ENCODE data around the gene AHCTF1.

AHCTF1 gene

DNA sequence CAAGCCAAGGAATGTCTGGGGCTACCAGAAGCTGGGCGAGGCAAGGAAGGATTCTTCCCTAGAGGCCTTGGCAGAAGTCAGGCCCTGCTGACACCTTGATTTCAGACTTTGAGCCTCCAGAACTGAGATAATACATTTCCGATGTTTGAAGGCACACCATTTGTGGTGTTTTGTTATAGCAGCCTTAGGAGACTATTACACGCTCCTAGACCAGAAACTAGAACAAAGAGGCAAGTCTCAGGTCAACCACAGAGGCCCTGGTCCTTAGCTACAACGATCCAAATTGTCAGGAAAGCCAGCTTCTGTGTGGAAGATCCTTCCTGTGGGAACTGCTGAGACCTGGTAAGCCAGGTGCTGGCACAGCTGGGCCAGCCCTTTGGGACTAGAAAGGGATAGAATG is 19.7 kb upstream of the AHCTF1 start:
- Histone ChIP-seq H3K4me1 (ENCODE audit: control insufficient read depth, insufficient read depth, low read length, poor library complexity, severe bottlenecking) (peaks cover 9% of the 10 kb centered on the region), H3K9me3 (ENCODE audit: control insufficient read depth, low read length) (no peaks in the 10 kb centered on the region), H3K36me3 (ENCODE audit: control insufficient read depth, insufficient read depth, low read length) (no peaks in the 10 kb centered on the region), H3K27ac (ENCODE audit: low read depth, low read length, severe bottlenecking) (no peak overlapping the region), H3K4me3 (ENCODE audit: extremely low read depth, insufficient read depth, low read length, poor library complexity, severe bottlenecking) (no peak overlapping the region)
- 91 to 96% methylated on average over 4 of the region's 4 CpGs for WGBS, 2 experiments (ENCODE audit: insufficient coverage in 2 of 2)

DNA sequence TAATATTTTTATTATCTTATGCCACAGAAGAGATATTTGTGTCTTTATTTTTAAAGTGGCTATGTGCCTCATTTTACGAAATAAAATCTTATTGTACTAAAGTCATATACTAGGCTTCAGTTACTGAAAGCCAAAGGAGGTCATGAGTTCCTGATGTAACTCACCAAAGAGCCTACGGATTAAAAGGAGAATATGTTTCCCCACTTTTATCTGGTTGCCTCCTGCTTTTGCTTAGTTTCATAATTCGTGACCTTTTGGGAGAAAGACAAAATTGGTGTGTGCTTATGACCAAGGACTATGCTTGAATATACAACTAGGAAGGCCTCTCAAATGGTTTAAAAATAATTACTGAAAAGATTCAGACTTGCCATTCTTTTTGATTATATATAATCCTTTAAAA is 18.2 kb upstream of the AHCTF1 start:
- Histone ChIP-seq H3K27ac (ENCODE audit: low read depth, low read length, severe bottlenecking) (no peak overlapping the region), H3K9me3 (ENCODE audit: control insufficient read depth, low read length) (no peaks in the 10 kb centered on the region), H3K4me3 (ENCODE audit: extremely low read depth, insufficient read depth, low read length, poor library complexity, severe bottlenecking) (no peak overlapping the region), H3K4me1 (ENCODE audit: control insufficient read depth, insufficient read depth, low read length, poor library complexity, severe bottlenecking) (peaks cover 9% of the 10 kb centered on the region), H3K36me3 (ENCODE audit: control insufficient read depth, insufficient read depth, low read length) (no peaks in the 10 kb centered on the region)
- 78% methylated on average over 1 of the region's 3 CpGs; no CpG with 5 or more reads in 1 of the 2 experiments for WGBS, 2 experiments (ENCODE audit: insufficient coverage in 2 of 2)

DNA sequence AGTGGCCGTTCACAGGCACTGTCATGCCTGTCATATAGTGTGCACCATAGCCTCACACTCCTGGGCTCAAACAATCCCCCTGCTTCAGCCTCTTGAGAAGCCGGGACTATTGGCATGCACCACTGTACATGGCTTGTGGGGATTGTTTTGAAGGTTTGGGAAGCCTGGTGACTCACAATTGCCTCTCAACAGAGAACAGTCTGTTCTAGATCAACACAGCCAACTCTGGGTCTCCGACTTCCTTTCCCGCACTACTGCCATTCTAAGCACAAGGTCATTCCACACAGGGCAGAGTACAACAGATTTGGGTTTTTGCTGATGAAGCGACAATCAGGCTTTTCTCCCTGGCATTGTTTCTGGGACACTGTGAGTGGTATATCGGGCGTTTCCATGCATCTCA is 15.5 kb upstream of the AHCTF1 start:
- no peaks in the 10 kb centered on the region for H3K9me3 ChIP-seq (ENCODE audit: control insufficient read depth, low read length)
- H3K4me3 ChIP-seq (ENCODE audit: extremely low read depth, insufficient read depth, low read length, poor library complexity, severe bottlenecking), result no peak overlapping the region
- H3K4me1 ChIP-seq (ENCODE audit: control insufficient read depth, insufficient read depth, low read length, poor library complexity, severe bottlenecking), result peaks cover 9% of the 10 kb centered on the region
- H3K36me3 ChIP-seq (ENCODE audit: control insufficient read depth, insufficient read depth, low read length), result peaks cover 4% of the 10 kb centered on the region
- WGBS, 2 experiments (ENCODE audit: insufficient coverage in 2 of 2), result 84 to 95% methylated on average over 4 to 6 of the region's 7 CpGs
- peak overlapping the region; percentile 86 for H3K27ac ChIP-seq (ENCODE audit: low read depth, low read length, severe bottlenecking)

GRCh38 chr1:246946366-246946765 is 14.6 kb upstream of the AHCTF1 start:
- H3K27ac ChIP-seq (ENCODE audit: low read depth, low read length, severe bottlenecking), result peak overlapping the region; percentile 41
- 93 to 100% methylated on average over 4 to 5 of the region's 6 CpGs for WGBS, 2 experiments (ENCODE audit: insufficient coverage in 2 of 2)

GRCh38 chr1:246934765-246935164 is 3.0 kb upstream of the AHCTF1 start:
- 70 to 100% methylated on average over 1 of the region's 1 CpG for WGBS, 2 experiments (ENCODE audit: insufficient coverage in 2 of 2)
- H3K4me1 ChIP-seq (ENCODE audit: control insufficient read depth, insufficient read depth, low read length, poor library complexity, severe bottlenecking), result no peaks in the 10 kb centered on the region
- H3K36me3 ChIP-seq (ENCODE audit: control insufficient read depth, insufficient read depth, low read length), result peaks cover 6% of the 10 kb centered on the region
- no peaks in the 10 kb centered on the region for H3K9me3 ChIP-seq (ENCODE audit: control insufficient read depth, low read length)
- no peak overlapping the region for H3K4me3 ChIP-seq (ENCODE audit: extremely low read depth, insufficient read depth, low read length, poor library complexity, severe bottlenecking)
- no peak overlapping the region for H3K27ac ChIP-seq (ENCODE audit: low read depth, low read length, severe bottlenecking)

More at GRCh38 chr1:246946366-246946765, 14.6 kb upstream of the AHCTF1 start:
- H3K9me3 ChIP-seq (ENCODE audit: control insufficient read depth, low read length), result no peaks in the 10 kb centered on the region
- H3K36me3 ChIP-seq (ENCODE audit: control insufficient read depth, insufficient read depth, low read length), result peaks cover 4% of the 10 kb centered on the region
- peaks cover 9% of the 10 kb centered on the region for H3K4me1 ChIP-seq (ENCODE audit: control insufficient read depth, insufficient read depth, low read length, poor library complexity, severe bottlenecking)
- H3K4me3 ChIP-seq (ENCODE audit: extremely low read depth, insufficient read depth, low read length, poor library complexity, severe bottlenecking), result no peak overlapping the region

- 83 to 100% methylated on average over 1 of the region's 2 CpGs for WGBS, 2 experiments (ENCODE audit: insufficient coverage in 2 of 2)
- peaks cover 8% of the 10 kb centered on the region for H3K36me3 ChIP-seq (ENCODE audit: control insufficient read depth, insufficient read depth, low read length)
- no peak overlapping the region for H3K27ac ChIP-seq (ENCODE audit: low read depth, low read length, severe bottlenecking)
Measured at GRCh38 chr1:246933893-246934292, 2.1 kb upstream of the AHCTF1 start.

GRCh38 chr1:246932366-246932700 is 585 bp upstream of the AHCTF1 start:
- peaks cover 22% of the 10 kb centered on the region for H3K36me3 ChIP-seq (ENCODE audit: control insufficient read depth, insufficient read depth, low read length)
- peak overlapping the region; percentile 86 for H3K4me3 ChIP-seq (ENCODE audit: extremely low read depth, insufficient read depth, low read length, poor library complexity, severe bottlenecking)
- H3K9me3 ChIP-seq (ENCODE audit: control insufficient read depth, low read length), result no peaks in the 10 kb centered on the region
- no peaks in the 10 kb centered on the region for H3K4me1 ChIP-seq (ENCODE audit: control insufficient read depth, insufficient read depth, low read length, poor library complexity, severe bottlenecking)
- WGBS, 2 experiments (ENCODE audit: insufficient coverage in 2 of 2), result 41 to 43% methylated on average over 7 of the region's 8 CpGs
- peak overlapping the region; percentile 95 for H3K27ac ChIP-seq (ENCODE audit: low read depth, low read length, severe bottlenecking)

More at GRCh38 chr1:246933893-246934292, 2.1 kb upstream of the AHCTF1 start:
- H3K4me3 ChIP-seq (ENCODE audit: extremely low read depth, insufficient read depth, low read length, poor library complexity, severe bottlenecking), result no peak overlapping the region
- no peaks in the 10 kb centered on the region for H3K9me3 ChIP-seq (ENCODE audit: control insufficient read depth, low read length)
- H3K4me1 ChIP-seq (ENCODE audit: control insufficient read depth, insufficient read depth, low read length, poor library complexity, severe bottlenecking), result no peaks in the 10 kb centered on the region

- Histone ChIP-seq H3K4me1 (ENCODE audit: control insufficient read depth, insufficient read depth, low read length, poor library complexity, severe bottlenecking) (no peaks in the 10 kb centered on the region), H3K36me3 (ENCODE audit: control insufficient read depth, insufficient read depth, low read length) (peaks cover 36% of the 10 kb centered on the region), H3K4me3 (ENCODE audit: extremely low read depth, insufficient read depth, low read length, poor library complexity, severe bottlenecking) (peak overlapping the region; percentile 86), H3K27ac (ENCODE audit: low read depth, low read length, severe bottlenecking) (peak overlapping the region; percentile 95), H3K9me3 (ENCODE audit: control insufficient read depth, low read length) (no peaks in the 10 kb centered on the region)
- 0 to 4% methylated on average over 12 to 51 of the region's 76 CpGs for whole genome bisulfite sequencing, 2 experiments (ENCODE audit: insufficient coverage in 2 of 2)
Measured at GRCh38 chr1:246930830-246931548, 759 bp downstream of the AHCTF1 start.

- WGBS, 2 experiments (ENCODE audit: insufficient coverage in 2 of 2), result 90 to 98% methylated on average over 2 to 5 of the region's 6 CpGs
- Histone ChIP-seq H3K36me3 (ENCODE audit: control insufficient read depth, insufficient read depth, low read length) (peaks cover 61% of the 10 kb centered on the region), H3K27ac (ENCODE audit: low read depth, low read length, severe bottlenecking) (no peak overlapping the region), H3K4me1 (ENCODE audit: control insufficient read depth, insufficient read depth, low read length, poor library complexity, severe bottlenecking) (peaks cover 4% of the 10 kb centered on the region), H3K4me3 (ENCODE audit: extremely low read depth, insufficient read depth, low read length, poor library complexity, severe bottlenecking) (no peak overlapping the region), H3K9me3 (ENCODE audit: control insufficient read depth, low read length) (no peaks in the 10 kb centered on the region)
Measured at GRCh38 chr1:246925997-246926626, 5.6 kb downstream of the AHCTF1 start.

DNA sequence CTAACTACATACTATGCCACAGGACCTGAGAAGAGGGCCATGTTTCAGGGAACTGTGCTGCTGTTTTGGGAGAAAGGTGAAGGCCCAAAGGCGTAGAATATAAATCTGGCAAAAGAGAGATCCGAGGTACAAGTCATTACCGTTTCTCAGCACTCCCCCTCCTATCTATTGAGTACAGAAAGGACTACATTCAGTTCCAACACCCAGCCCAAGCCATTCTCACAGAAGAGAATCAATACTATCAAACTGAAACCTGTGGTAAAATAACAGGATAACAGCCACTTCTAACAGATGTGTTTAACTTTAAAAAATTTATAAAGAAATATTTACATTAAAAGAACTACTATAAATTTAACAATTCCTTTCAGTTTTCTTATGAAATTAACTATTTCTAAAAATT is 7.8 kb downstream of the AHCTF1 start:
- 90 to 100% methylated on average over 2 to 3 of the region's 3 CpGs for WGBS, 2 experiments (ENCODE audit: insufficient coverage in 2 of 2)

GRCh38 chr1:246923482-246923881 is 8.3 kb downstream of the AHCTF1 start:
- no peaks in the 10 kb centered on the region for H3K9me3 ChIP-seq (ENCODE audit: control insufficient read depth, low read length)
- no peak overlapping the region for H3K4me3 ChIP-seq (ENCODE audit: extremely low read depth, insufficient read depth, low read length, poor library complexity, severe bottlenecking)
- H3K4me1 ChIP-seq (ENCODE audit: control insufficient read depth, insufficient read depth, low read length, poor library complexity, severe bottlenecking), result peaks cover 4% of the 10 kb centered on the region
- no CpG with 5 or more reads among the region's 5 CpGs for WGBS, 2 experiments (ENCODE audit: insufficient coverage in 2 of 2)
- H3K36me3 ChIP-seq (ENCODE audit: control insufficient read depth, insufficient read depth, low read length), result peaks cover 61% of the 10 kb centered on the region
- H3K27ac ChIP-seq (ENCODE audit: low read depth, low read length, severe bottlenecking), result no peak overlapping the region

More for the DNA sequence above, 7.8 kb downstream of the AHCTF1 start:
- Histone ChIP-seq H3K36me3 (ENCODE audit: control insufficient read depth, insufficient read depth, low read length) (peaks cover 65% of the 10 kb centered on the region), H3K4me3 (ENCODE audit: extremely low read depth, insufficient read depth, low read length, poor library complexity, severe bottlenecking) (no peak overlapping the region), H3K4me1 (ENCODE audit: control insufficient read depth, insufficient read depth, low read length, poor library complexity, severe bottlenecking) (peaks cover 4% of the 10 kb centered on the region), H3K27ac (ENCODE audit: low read depth, low read length, severe bottlenecking) (no peak overlapping the region), H3K9me3 (ENCODE audit: control insufficient read depth, low read length) (no peaks in the 10 kb centered on the region)

Data from mesodermal cell (in vitro differentiated cells).